K562 (cell line): ENCODE results near the gene AMN1. TPM values are rescaled to one million over a fixed set of nuclear protein-coding genes. Genes with fewer than 3 reads are reported as not detected.
"Not testable (repeated sequence)": the region's sequence is repeated elsewhere in the genome, so short reads cannot be mapped to it uniquely, and the experiment has no call there.

Source experiments
- ATAC-seq: fragments of 200-7000 bp; cut with Tn5 transposase; 3 replicates; pipeline ENCODE4 v1.9.1; 2020; ENCODE audit warnings: moderate library complexity
- BruUV-seq: library from RNA; stranded (reverse); fragments of 400-500 nt; replicated peaks from 2 replicates; lab custom pipeline; 2021; lab: Mats Ljungman, UMichigan
- CTCF ChIA-PET: fragments of 300-600 bp; formaldehyde crosslinking; extraction: SDS; loops from one replicate; lab custom pipeline; 2021; ENCODE audit warnings: low intra/inter-chr PET ratio; lab: Yijun Ruan, JAX
- POLR2A ChIA-PET: fragments of 300-600, 350-650 bp; sonication (Branson Sonifier 250); formaldehyde crosslinking; extraction: SDS; loops from one replicate; lab custom pipeline; 2021; ENCODE audit warnings: antibody characterized with exemption, inconsistent platforms; lab: Yijun Ruan, JAX
- DNase-seq, 4 experiments: peaks; one replicate each; pipeline versions ENCODE4 v3.0.0 to v3.0.0-alpha.2; 2011 to 2018; ENCODE audit warnings: low spot score in 3 of 4, mixed read lengths in 3 of 4; ENCODE audit errors: extremely low read depth in 1 of 4
- FAIRE-seq: peaks from 2 replicates; lab custom pipeline; 2011; peaks lifted over from hg19 to GRCh38; lab: Jason Lieb, UNC
- H2AFZ ChIP-seq: 2 replicates; pipeline ENCODE4 v1.6.0; 2011; ENCODE audit warnings: low read depth, low read length, control low read depth, inconsistent platforms
- H3K27ac ChIP-seq: fragments of 200-600 bp; 3 replicates; pipeline ENCODE4 v1.8.0; 2011; ENCODE audit warnings: low read depth, mild to moderate bottlenecking, control low read depth, inconsistent platforms, low read length, moderate library complexity, mixed read lengths; ENCODE audit errors: extremely low read depth
- H3K27me3 ChIP-seq, 2 experiments: fragments of 300-600 bp in 1 of 2; 2 replicates in 1 of 2; 3 replicates in 1 of 2; pipeline versions ENCODE4 v1.6.0 to v1.8.0; 2011; ENCODE audit warnings: inconsistent platforms in 2 of 2, low read length in 2 of 2, mild to moderate bottlenecking in 1 of 2, mixed read lengths in 1 of 2, moderate library complexity in 1 of 2; ENCODE audit not compliant: control insufficient read depth in 2 of 2, insufficient read depth in 2 of 2
- H3K36me3 ChIP-seq: fragments of 300-600 bp; 3 replicates; pipeline ENCODE4 v1.8.0; 2011; ENCODE audit warnings: mild to moderate bottlenecking, low read length, inconsistent platforms; ENCODE audit not compliant: control insufficient read depth, insufficient read depth
- H3K4me1 ChIP-seq, 2 experiments: fragments of 200-600 bp in 1 of 2; replicated peaks in 1 of 2; 2 replicates in 1 of 2; 3 replicates in 1 of 2; pipeline versions ENCODE4 v1.5.1 to v1.8.0; 2011; ENCODE audit warnings: inconsistent platforms in 2 of 2, low read length in 2 of 2, mild to moderate bottlenecking in 1 of 2, mixed read lengths in 1 of 2, moderate library complexity in 1 of 2; ENCODE audit not compliant: control insufficient read depth in 2 of 2, insufficient read depth in 2 of 2
- H3K4me2 ChIP-seq: 2 replicates; pipeline ENCODE4 v1.6.1; 2011; ENCODE audit warnings: low read length, control low read depth, inconsistent platforms, mixed read lengths; ENCODE audit not compliant: insufficient read depth
- H3K4me3 ChIP-seq: fragments of 200-600 bp; sonication (generic), shearing (Covaris generic); 2 replicates; pipeline ENCODE4 v1.5.1; 2016; ENCODE audit warnings: control low read depth, inconsistent platforms
- H3K79me2 ChIP-seq: fragments of 200-600 bp; 3 replicates; pipeline ENCODE4 v1.8.0; 2011; ENCODE audit warnings: low read length, inconsistent platforms; ENCODE audit not compliant: control insufficient read depth, insufficient read depth
- H3K9ac ChIP-seq, 2 experiments: 2 replicates each; pipeline versions ENCODE4 v1.6.0 to v1.6.1; 2011; ENCODE audit warnings: low read depth in 2 of 2, low read length in 2 of 2, control low read depth in 1 of 2, inconsistent platforms in 1 of 2, mild to moderate bottlenecking in 1 of 2, mixed read lengths in 1 of 2; ENCODE audit not compliant: insufficient read depth in 1 of 2
- H3K9me1 ChIP-seq: one replicate; pipeline ENCODE4 v1.6.0; 2011; ENCODE audit warnings: inconsistent platforms, mild to moderate bottlenecking, low read length, moderate library complexity; ENCODE audit not compliant: control insufficient read depth, insufficient read depth
- H3K9me3 ChIP-seq: replicated peaks from 2 replicates; pipeline ENCODE4 v1.5.1; 2011; ENCODE audit warnings: low read depth, low read length, inconsistent platforms; ENCODE audit not compliant: control insufficient read depth, insufficient read depth
- H4K20me1 ChIP-seq: replicated peaks from 2 replicates; pipeline ENCODE4 v1.6.1; 2011; ENCODE audit warnings: low read length, inconsistent platforms, mixed read lengths; ENCODE audit not compliant: control insufficient read depth, insufficient read depth
- BRD9 ChIP-seq: fragments of 450-650 bp; IDR thresholded peaks from 2 replicates; pipeline ENCODE4 v1.6.1; 2018; ENCODE audit warnings: low read depth; ENCODE audit not compliant: partially characterized antibody
- CC2D1A ChIP-seq: fragments of 450-650 bp; IDR thresholded peaks from 2 replicates; pipeline ENCODE4 v1.6.1; 2017; ENCODE audit warnings: mild to moderate bottlenecking
- HLTF ChIP-seq: fragments of 450-650 bp; IDR thresholded peaks from 2 replicates; pipeline ENCODE4 v1.6.1; 2016
- MYC ChIP-seq, 2 experiments: fragments of 250-450 bp in 1 of 2; sonication (Bioruptor Pico) in 1 of 2; IDR thresholded peaks; 2 replicates each; pipeline versions ENCODE4 v1.5.1 to v1.6.1; 2012 to 2021; ENCODE audit warnings: low read depth in 2 of 2, borderline replicate concordance in 1 of 2, improper control_type of control experiment in 1 of 2, low read length in 1 of 2, mild to moderate bottlenecking in 1 of 2, moderate library complexity in 1 of 2
- RBM25 ChIP-seq: fragments of 200-400 bp; formaldehyde crosslinking; IDR thresholded peaks from 2 replicates; pipeline ENCODE4 v1.6.1; 2018; ENCODE audit warnings: low read length, low read depth, moderate library complexity; ENCODE audit not compliant: severe bottlenecking
- SMARCA4 ChIP-seq: fragments of 450-650 bp; IDR thresholded peaks from 2 replicates; pipeline ENCODE4 v1.6.1; 2016
- SUPT5H ChIP-seq: fragments of 450-650 bp; IDR thresholded peaks from 2 replicates; pipeline ENCODE4 v1.6.1; 2016
- ZNF146 ChIP-seq: IDR thresholded peaks from one replicate; pipeline ENCODE4 v1.6.1; 2018; ENCODE audit warnings: missing compliant biosample characterization; ENCODE audit not compliant: unreplicated experiment
- WGBS: fragments of 100-300 bp; shearing (Covaris generic); methylation state at CpG from one replicate; pipeline ENCODE4 v1.1.6; 2016; ENCODE audit warnings: low coverage, mixed read lengths; ENCODE audit not compliant: insufficient coverage; ENCODE audit errors: missing lambda C conversion rate; 5-methylcytosine and 5-hydroxymethylcytosine counted together
- in situ Hi-C: fragments of 300-500 bp; cut with MboI; formaldehyde crosslinking; loops from 4 replicates; pipeline ENCODE4 v1.15.0; 2018; ENCODE audit warnings: inconsistent platforms, mixed read lengths
- intact Hi-C: fragments of 100-400 bp; cut with micrococcal nuclease; formaldehyde crosslinking; loops from 2 replicates; pipeline ENCODE4 v1.14.2; 2022
- polyA plus RNA-seq, 8 experiments: library from polyadenylated mRNA; depleted of rRNA in 4 of 8; stranded (reverse) in 5 of 8; unstranded in 3 of 8; fragments of >200 nt; fragmentation: Nextera tagmentation in 2 of 8; fragmentation: Illumina TruSeq in 1 of 8; extraction: Ambion mirVana in 2 of 8; extraction: Trizol in 1 of 8; gene quantifications; 2 replicates each; pipeline versions ENCODE4 v1.2.1 to v1.2.3, GENCODE V29; 2011 to 2014; ENCODE audit warnings: inconsistent platforms in 1 of 8, missing spikeins in 1 of 8
- total RNA-seq, 7 experiments: library from RNA; depleted of rRNA in 6 of 7; stranded (reverse); fragments of >200 nt in 6 of 7; fragmentation: Illumina TruSeq in 2 of 7; extraction: Trizol in 2 of 7; gene quantifications; 2 replicates each; pipeline versions ENCODE4 v1.2.1 to v1.2.3, GENCODE V29; 2011 to 2021; ENCODE audit warnings: low replicate concordance in 1 of 7
- TF ChIP-seq, protein P1 (sequence below), 2 experiments: fragments of 450-650 bp; IDR thresholded peaks; 2 replicates each; pipeline ENCODE4 v1.6.1; 2016
- TF ChIP-seq, protein P2 (sequence below), 2 experiments: fragments of 450-650 bp; IDR thresholded peaks; 2 replicates each; pipeline ENCODE4 v1.6.1; 2018; ENCODE audit warnings: mild to moderate bottlenecking in 2 of 2, low read depth in 1 of 2; ENCODE audit not compliant: partially characterized antibody in 2 of 2
- TF ChIP-seq, protein P3 (sequence below): fragments of 450-650 bp; IDR thresholded peaks from 2 replicates; pipeline ENCODE4 v1.6.1; 2016; ENCODE audit warnings: borderline replicate concordance

AMN1 gene
- total and polyA plus RNA-seq, 9 of the 15 experiments (the other 6 are each of a cell fraction or from before 2014, with no cell fraction given) = 5.2 to 27.6 (median 13.0) TPM

DNA sequence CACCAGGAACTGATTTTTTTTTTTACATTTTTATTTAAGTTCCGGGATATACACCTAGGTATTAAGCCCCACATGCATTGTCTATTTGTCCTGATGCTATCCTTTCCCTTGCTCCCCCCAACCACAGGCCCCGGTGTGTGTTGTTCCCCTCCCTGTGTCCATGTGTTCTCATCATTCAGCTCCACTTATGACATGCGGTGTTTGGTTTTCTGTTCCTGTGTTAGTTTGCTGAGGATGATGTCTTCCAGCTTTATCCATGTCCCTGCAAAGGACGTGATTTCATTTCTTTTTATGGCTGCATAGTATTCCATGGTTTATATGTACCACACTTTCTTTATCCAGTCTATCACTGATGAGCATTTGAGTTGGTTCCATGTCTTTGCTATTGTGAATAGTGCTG, 11.8 kb downstream of the AMN1 start:
- H3K4me2 ChIP-seq = peak overlapping the region; percentile 89
- peak; percentile 31 for ATAC-seq
- H4K20me1 ChIP-seq; in situ Hi-C loops; CTCF ChIA-PET; H3K9me3 ChIP-seq; FAIRE-seq; H3K27me3 ChIP-seq; BruUV-seq; intact Hi-C loops; H3K36me3 ChIP-seq; H3K9me1 ChIP-seq; TF ChIP-seq MYC (CRISPR knock-in tag; IDR thresholded peaks at IDR 0.05; ENCODE audit: borderline replicate concordance, low read depth): not testable (repeated sequence)
- WGBS = 18% methylated on average over 4 of the region's 4 CpGs
- peak overlapping the region in 1 of 2 experiments; percentile 93; a peak in 2 of 4 replicates for H3K9ac ChIP-seq
- peak overlapping the region; percentile 97 for H3K27ac ChIP-seq
- H3K4me3 ChIP-seq = peak overlapping the region; percentile 49
- H2AFZ ChIP-seq = 0 out of 2 replicates have a peak overlapping the region, but pooled peaks have one; percentile 10
- POLR2A ChIA-PET = interaction anchor here (0.8 to 6.4 kb wide), 2 partner anchors 10 to 242 kb away, joined by 3 to 85 read pairs; partner anchors contain the start of genes AMN1 and RESF1
- peaks cover 8 to 26% of the 10 kb centered on the region in 2 experiments; a peak in 4 of 5 replicates for H3K4me1 ChIP-seq
- peak in 1 of 4 experiments; percentile 50 for DNase-seq
- H3K79me2 ChIP-seq = peaks cover 61% of the 10 kb centered on the region
- peak; percentile 69 for TF ChIP-seq BRD9
- TF ChIP-seq, protein P1, sequence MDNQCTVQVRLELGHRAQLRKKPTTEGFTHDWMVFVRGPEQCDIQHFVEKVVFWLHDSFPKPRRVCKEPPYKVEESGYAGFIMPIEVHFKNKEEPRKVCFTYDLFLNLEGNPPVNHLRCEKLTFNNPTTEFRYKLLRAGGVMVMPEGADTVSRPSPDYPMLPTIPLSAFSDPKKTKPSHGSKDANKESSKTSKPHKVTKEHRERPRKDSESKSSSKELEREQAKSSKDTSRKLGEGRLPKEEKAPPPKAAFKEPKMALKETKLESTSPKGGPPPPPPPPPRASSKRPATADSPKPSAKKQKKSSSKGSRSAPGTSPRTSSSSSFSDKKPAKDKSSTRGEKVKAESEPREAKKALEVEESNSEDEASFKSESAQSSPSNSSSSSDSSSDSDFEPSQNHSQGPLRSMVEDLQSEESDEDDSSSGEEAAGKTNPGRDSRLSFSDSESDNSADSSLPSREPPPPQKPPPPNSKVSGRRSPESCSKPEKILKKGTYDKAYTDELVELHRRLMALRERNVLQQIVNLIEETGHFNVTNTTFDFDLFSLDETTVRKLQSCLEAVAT (IDR thresholded peaks at IDR 0.05) = peak; percentile 76 to 85; a peak in 3 of 4 replicates
- TF ChIP-seq, protein P2, sequence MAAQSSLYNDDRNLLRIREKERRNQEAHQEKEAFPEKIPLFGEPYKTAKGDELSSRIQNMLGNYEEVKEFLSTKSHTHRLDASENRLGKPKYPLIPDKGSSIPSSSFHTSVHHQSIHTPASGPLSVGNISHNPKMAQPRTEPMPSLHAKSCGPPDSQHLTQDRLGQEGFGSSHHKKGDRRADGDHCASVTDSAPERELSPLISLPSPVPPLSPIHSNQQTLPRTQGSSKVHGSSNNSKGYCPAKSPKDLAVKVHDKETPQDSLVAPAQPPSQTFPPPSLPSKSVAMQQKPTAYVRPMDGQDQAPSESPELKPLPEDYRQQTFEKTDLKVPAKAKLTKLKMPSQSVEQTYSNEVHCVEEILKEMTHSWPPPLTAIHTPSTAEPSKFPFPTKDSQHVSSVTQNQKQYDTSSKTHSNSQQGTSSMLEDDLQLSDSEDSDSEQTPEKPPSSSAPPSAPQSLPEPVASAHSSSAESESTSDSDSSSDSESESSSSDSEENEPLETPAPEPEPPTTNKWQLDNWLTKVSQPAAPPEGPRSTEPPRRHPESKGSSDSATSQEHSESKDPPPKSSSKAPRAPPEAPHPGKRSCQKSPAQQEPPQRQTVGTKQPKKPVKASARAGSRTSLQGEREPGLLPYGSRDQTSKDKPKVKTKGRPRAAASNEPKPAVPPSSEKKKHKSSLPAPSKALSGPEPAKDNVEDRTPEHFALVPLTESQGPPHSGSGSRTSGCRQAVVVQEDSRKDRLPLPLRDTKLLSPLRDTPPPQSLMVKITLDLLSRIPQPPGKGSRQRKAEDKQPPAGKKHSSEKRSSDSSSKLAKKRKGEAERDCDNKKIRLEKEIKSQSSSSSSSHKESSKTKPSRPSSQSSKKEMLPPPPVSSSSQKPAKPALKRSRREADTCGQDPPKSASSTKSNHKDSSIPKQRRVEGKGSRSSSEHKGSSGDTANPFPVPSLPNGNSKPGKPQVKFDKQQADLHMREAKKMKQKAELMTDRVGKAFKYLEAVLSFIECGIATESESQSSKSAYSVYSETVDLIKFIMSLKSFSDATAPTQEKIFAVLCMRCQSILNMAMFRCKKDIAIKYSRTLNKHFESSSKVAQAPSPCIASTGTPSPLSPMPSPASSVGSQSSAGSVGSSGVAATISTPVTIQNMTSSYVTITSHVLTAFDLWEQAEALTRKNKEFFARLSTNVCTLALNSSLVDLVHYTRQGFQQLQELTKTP (IDR thresholded peaks at IDR 0.05; ENCODE audit: low read depth in 1 of 2, partially characterized antibody in 2 of 2) = peak in 1 of 2 experiments; percentile 19
- TF ChIP-seq, protein P3, sequence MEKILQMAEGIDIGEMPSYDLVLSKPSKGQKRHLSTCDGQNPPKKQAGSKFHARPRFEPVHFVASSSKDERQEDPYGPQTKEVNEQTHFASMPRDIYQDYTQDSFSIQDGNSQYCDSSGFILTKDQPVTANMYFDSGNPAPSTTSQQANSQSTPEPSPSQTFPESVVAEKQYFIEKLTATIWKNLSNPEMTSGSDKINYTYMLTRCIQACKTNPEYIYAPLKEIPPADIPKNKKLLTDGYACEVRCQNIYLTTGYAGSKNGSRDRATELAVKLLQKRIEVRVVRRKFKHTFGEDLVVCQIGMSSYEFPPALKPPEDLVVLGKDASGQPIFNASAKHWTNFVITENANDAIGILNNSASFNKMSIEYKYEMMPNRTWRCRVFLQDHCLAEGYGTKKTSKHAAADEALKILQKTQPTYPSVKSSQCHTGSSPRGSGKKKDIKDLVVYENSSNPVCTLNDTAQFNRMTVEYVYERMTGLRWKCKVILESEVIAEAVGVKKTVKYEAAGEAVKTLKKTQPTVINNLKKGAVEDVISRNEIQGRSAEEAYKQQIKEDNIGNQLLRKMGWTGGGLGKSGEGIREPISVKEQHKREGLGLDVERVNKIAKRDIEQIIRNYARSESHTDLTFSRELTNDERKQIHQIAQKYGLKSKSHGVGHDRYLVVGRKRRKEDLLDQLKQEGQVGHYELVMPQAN = peak; percentile 67; the same call in 1 of the 2 replicates
- 0 out of 2 replicates have a peak, but pooled peaks have one; percentile 17 for TF ChIP-seq CC2D1A
- peak; percentile 37 for TF ChIP-seq RBM25
- TF ChIP-seq MYC (IDR thresholded peaks at IDR 0.05; ENCODE audit: low read depth, low read length) = 0 out of 2 replicates have a peak, but pooled peaks have one; percentile 43
- peak; percentile 95 for TF ChIP-seq ZNF146 (CRISPR knock-in tag)
- TF ChIP-seq SUPT5H = peak; percentile 25; the same call in 1 of the 2 replicates
- TF ChIP-seq HLTF = peak; percentile 46; the same call in 1 of the 2 replicates
- 0 out of 2 replicates have a peak, but pooled peaks have one; percentile 15 for TF ChIP-seq SMARCA4
